ENCODE data around the gene SOCS6.

Gene SOCS6

GRCh38 chr18:70321616-70322015 lies 32.8 kb downstream of the SOCS6 start:
- Histone ChIP-seq H3K27me3 (ENCODE audit: insufficient read depth, low read depth, severe bottlenecking) (no peaks in the 10 kb centered on the region), H3K4me3 (ENCODE audit: low read depth, low read length) (no peak overlapping the region), H3K9me3 (ENCODE audit: severe bottlenecking) (no peaks in the 10 kb centered on the region), H3K27ac (no peak overlapping the region), H3K36me3 (no peaks in the 10 kb centered on the region)
- no peak for DNase-seq
- TF ChIP-seq CTCF (IDR thresholded peaks at IDR 0.05; ENCODE audit: low read depth, low read length) = no peak

GRCh38 chr18:70322385-70322784 lies 33.5 kb downstream of the SOCS6 start:
- DNase-seq = no peak
- H3K4me3 ChIP-seq (ENCODE audit: low read depth, low read length) = no peak overlapping the region
- no peak overlapping the region for H3K27ac ChIP-seq
- H3K27me3 ChIP-seq (ENCODE audit: insufficient read depth, low read depth, severe bottlenecking) = no peaks in the 10 kb centered on the region
- H3K9me3 ChIP-seq (ENCODE audit: severe bottlenecking) = no peaks in the 10 kb centered on the region
- H3K36me3 ChIP-seq = no peaks in the 10 kb centered on the region
- TF ChIP-seq CTCF (IDR thresholded peaks at IDR 0.05; ENCODE audit: low read depth, low read length) = no peak

GRCh38 chr18:70322928-70323327 lies 34.1 kb downstream of the SOCS6 start:
- H3K4me3 ChIP-seq (ENCODE audit: low read depth, low read length) = no peak overlapping the region
- no peaks in the 10 kb centered on the region for H3K36me3 ChIP-seq
- no peak for TF ChIP-seq CTCF (IDR thresholded peaks at IDR 0.05; ENCODE audit: low read depth, low read length)
- H3K27ac ChIP-seq = no peak overlapping the region
- no peaks in the 10 kb centered on the region for H3K27me3 ChIP-seq (ENCODE audit: insufficient read depth, low read depth, severe bottlenecking)
- no peak for DNase-seq
- H3K9me3 ChIP-seq (ENCODE audit: severe bottlenecking) = no peaks in the 10 kb centered on the region

DNA sequence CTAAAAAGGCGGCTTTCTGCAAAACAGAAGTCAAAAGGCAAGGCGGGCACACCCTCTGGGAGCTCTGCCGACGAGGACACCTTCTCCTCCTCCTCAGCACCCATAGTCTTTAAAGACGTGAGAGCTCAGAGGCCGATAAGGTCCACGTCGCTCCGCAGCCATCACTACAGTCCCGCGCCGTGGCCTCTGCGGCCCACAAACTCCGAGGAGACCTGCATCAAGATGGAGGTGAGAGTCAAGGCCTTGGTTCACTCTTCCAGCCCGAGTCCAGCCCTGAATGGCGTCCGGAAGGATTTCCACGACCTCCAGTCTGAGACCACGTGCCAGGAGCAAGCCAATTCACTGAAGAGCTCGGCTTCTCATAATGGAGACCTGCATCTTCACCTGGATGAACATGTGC lies 36.1 kb downstream of the SOCS6 start:
- Histone ChIP-seq H3K4me3 (ENCODE audit: low read depth, low read length) (no peak overlapping the region), H3K9me3 (ENCODE audit: severe bottlenecking) (no peaks in the 10 kb centered on the region), H3K27ac (no peak overlapping the region), H3K36me3 (no peaks in the 10 kb centered on the region), H3K27me3 (ENCODE audit: insufficient read depth, low read depth, severe bottlenecking) (no peaks in the 10 kb centered on the region)
- TF ChIP-seq CTCF (IDR thresholded peaks at IDR 0.05; ENCODE audit: low read depth, low read length) = no peak
- DNase-seq = no peak

DNA sequence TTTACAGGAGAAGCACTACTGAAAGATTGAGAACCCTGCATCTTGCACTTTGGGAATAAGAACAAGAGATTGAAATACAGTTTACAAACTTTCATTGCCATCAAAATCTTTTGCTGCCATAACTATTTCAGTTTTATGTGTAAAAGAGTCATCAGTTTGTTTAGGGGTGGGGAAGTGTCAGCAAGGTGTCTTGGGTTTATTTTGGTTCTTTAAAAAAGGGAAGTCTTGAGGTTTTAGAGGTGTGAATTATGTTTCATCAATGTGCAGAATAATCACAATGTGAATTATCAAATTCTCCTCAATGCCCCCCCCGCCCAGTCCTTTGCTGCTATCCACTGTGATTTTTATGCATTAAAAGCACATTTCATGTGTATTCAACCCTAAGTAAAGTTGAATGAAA lies 37.4 kb downstream of the SOCS6 start:
- no peak for TF ChIP-seq CTCF (IDR thresholded peaks at IDR 0.05; ENCODE audit: low read depth, low read length)
- Histone ChIP-seq H3K27ac (no peak overlapping the region), H3K4me3 (ENCODE audit: low read depth, low read length) (no peak overlapping the region), H3K36me3 (no peaks in the 10 kb centered on the region), H3K9me3 (ENCODE audit: severe bottlenecking) (no peaks in the 10 kb centered on the region), H3K27me3 (ENCODE audit: insufficient read depth, low read depth, severe bottlenecking) (no peaks in the 10 kb centered on the region)
- DNase-seq = no peak

DNA sequence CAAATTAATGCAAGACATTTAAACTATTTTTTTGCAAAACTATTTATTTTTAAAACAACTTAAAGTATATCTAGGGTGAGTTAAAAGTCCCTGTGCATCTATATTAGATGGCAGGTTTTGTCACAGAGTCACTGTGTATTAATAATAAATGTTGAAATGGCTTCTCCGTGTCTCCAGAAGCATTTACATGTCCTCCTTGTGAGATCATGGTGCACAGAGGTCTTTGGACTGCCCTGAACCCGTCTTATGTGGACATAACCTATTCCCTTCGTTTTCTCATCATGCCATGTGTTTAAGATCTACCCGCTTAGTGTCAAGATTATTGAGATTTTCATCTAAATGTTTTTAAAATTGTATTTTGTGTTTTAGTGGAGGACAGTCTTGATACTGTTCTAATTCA lies 39.3 kb downstream of the SOCS6 start:
- no peaks in the 10 kb centered on the region for H3K9me3 ChIP-seq (ENCODE audit: severe bottlenecking)
- H3K36me3 ChIP-seq = no peaks in the 10 kb centered on the region
- TF ChIP-seq CTCF (IDR thresholded peaks at IDR 0.05; ENCODE audit: low read depth, low read length) = no peak
- DNase-seq = no peak
- no peak overlapping the region for H3K27ac ChIP-seq
- no peaks in the 10 kb centered on the region for H3K27me3 ChIP-seq (ENCODE audit: insufficient read depth, low read depth, severe bottlenecking)
- H3K4me3 ChIP-seq (ENCODE audit: low read depth, low read length) = no peak overlapping the region
